ENCODE results near the gene LILRA6. TPM values are rescaled to one million over a fixed set of nuclear protein-coding genes. Genes with fewer than 3 reads are reported as not detected.
"Not testable (repeated sequence)": the region's sequence is repeated elsewhere in the genome, so short reads cannot be mapped to it uniquely, and the experiment has no call there.

LILRA6 gene
- polyA plus RNA-seq, 1 experiment = not detected

DNA sequence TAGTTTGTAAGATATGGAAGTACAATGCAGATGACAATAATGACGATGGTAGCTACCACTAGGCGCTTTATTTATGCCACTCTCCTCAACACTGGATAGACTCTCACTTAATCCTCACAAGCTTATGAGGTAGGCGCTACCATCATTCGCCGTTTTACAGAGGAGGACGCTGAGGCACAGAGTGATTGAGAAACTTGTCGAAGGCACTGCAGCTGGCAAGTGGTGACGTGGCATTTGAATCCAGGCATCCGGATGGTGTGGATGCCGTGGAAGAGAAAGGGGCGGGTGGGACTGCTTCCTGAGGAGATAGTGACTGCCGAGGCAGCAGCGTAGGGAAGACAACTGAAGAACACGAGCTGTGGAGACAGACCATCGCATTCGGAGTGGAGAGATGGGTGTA lies 43.2 kb downstream of the LILRA6 start:
- CTCF ChIA-PET = no interaction called here
- POLR2A ChIA-PET = interaction anchor here (1.0 to 4.1 kb wide), 2 partner anchors 8 to 42 kb away, joined by 3 to 50 read pairs; partner anchors contain the start of gene TSEN34
- H3K4me3 ChIP-seq (ENCODE audit: low read depth, low read length) = no peak overlapping the region

DNA sequence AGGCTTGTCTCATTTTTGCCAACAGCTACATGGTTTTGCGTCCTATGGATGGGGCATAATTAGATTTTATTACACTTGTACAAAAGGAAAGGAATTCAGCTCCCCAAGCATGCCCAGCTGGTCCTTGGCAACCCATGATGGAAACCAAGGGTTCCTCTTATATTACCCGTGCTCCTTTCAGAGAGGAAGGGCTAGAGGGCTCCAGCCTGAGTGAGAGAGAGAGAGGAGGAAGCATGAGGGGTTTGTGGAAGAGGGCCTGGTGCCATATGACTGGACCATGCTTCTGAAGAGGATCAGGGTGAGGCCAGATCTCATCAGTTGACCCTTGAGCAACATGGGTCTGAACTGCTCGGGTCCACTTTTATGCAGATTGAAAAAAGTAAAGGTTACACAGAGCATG lies 45.5 kb downstream of the LILRA6 start:
- ChIA-PET POLR2A (interaction anchor here (1.7 kb wide), 1 partner anchor 13 kb away, joined by 7 read pairs; no protein-coding TSS in a partner anchor), CTCF (no interaction called here)
- no peak for DNase-seq (ENCODE audit: low read depth, low spot score)
- Histone ChIP-seq H3K27me3 (ENCODE audit: control insufficient read depth, insufficient read depth, low read length) (no peaks in the 10 kb centered on the region), H3K27ac (ENCODE audit: low read depth, low read length) (no peak overlapping the region), H3K9me3 (ENCODE audit: control insufficient read depth, insufficient read depth, low read length) (no peaks in the 10 kb centered on the region), H3K4me3 (ENCODE audit: low read depth, low read length) (no peak overlapping the region)
- TF ChIP-seq CTCF (IDR thresholded peaks at IDR 0.05; ENCODE audit: low read depth, low read length) = no peak

More for the DNA sequence above, 43.2 kb downstream of the LILRA6 start:
- no peak overlapping the region for H3K27ac ChIP-seq (ENCODE audit: low read depth, low read length)
- DNase-seq (ENCODE audit: low read depth, low spot score) = no peak
- H3K27me3 ChIP-seq (ENCODE audit: control insufficient read depth, insufficient read depth, low read length) = no peaks in the 10 kb centered on the region
- no peaks in the 10 kb centered on the region for H3K9me3 ChIP-seq (ENCODE audit: control insufficient read depth, insufficient read depth, low read length)
- TF ChIP-seq CTCF (IDR thresholded peaks at IDR 0.05; ENCODE audit: low read depth, low read length) = no peak

- H3K9me3 ChIP-seq (ENCODE audit: control insufficient read depth, insufficient read depth, low read length) = no peaks in the 10 kb centered on the region
- no peak for DNase-seq (ENCODE audit: low read depth, low spot score)
- POLR2A ChIA-PET = no interaction called here
- no peaks in the 10 kb centered on the region for H3K27me3 ChIP-seq (ENCODE audit: control insufficient read depth, insufficient read depth, low read length)
- H3K27ac ChIP-seq (ENCODE audit: low read depth, low read length) = no peak overlapping the region
- TF ChIP-seq CTCF (IDR thresholded peaks at IDR 0.05; ENCODE audit: low read depth, low read length) = no peak
- no peak overlapping the region for H3K4me3 ChIP-seq (ENCODE audit: low read depth, low read length)
- CTCF ChIA-PET = no interaction called here
Observed at GRCh38 chr19:54196536-54196935, 46.1 kb downstream of the LILRA6 start.

- CTCF ChIA-PET; H3K4me3 ChIP-seq (ENCODE audit: low read depth, low read length); H3K27me3 ChIP-seq (ENCODE audit: control insufficient read depth, insufficient read depth, low read length); POLR2A ChIA-PET; DNase-seq (ENCODE audit: low read depth, low spot score); H3K9me3 ChIP-seq (ENCODE audit: control insufficient read depth, insufficient read depth, low read length); H3K27ac ChIP-seq (ENCODE audit: low read depth, low read length): not testable (repeated sequence)
Observed at GRCh38 chr19:54194463-54194862, 48.1 kb downstream of the LILRA6 start.

GRCh38 chr19:54193011-54193410 lies 49.6 kb downstream of the LILRA6 start:
- Histone ChIP-seq H3K4me3 (ENCODE audit: low read depth, low read length) (no peak overlapping the region), H3K27me3 (ENCODE audit: control insufficient read depth, insufficient read depth, low read length) (no peaks in the 10 kb centered on the region), H3K9me3 (ENCODE audit: control insufficient read depth, insufficient read depth, low read length) (no peaks in the 10 kb centered on the region), H3K27ac (ENCODE audit: low read depth, low read length) (no peak overlapping the region)
- POLR2A ChIA-PET = interaction anchor here (0.7 kb wide), 1 partner anchor 17 kb away, joined by 5 read pairs; no protein-coding TSS in a partner anchor
- no peak for TF ChIP-seq CTCF (IDR thresholded peaks at IDR 0.05; ENCODE audit: low read depth, low read length)
- CTCF ChIA-PET = interaction anchor here (0.7 kb wide), 1 partner anchor 1062 kb away, joined by 3 read pairs; no protein-coding TSS in a partner anchor
- no peak for DNase-seq (ENCODE audit: low read depth, low spot score)

All from AG04450 (cell line).